GM12873 (cell line): ENCODE measurements around the gene TRPM2.

Experiments
- TF ChIP-seq, protein P1 (sequence below): IDR thresholded peaks from 2 replicates; pipeline ENCODE4 v1.5.1; 2012; ENCODE audit warnings: low read depth, mild to moderate bottlenecking, moderate library complexity, low read length, control low read depth; ENCODE audit not compliant: insufficient read depth; ENCODE audit errors: missing control alignments

TRPM2 gene

DNA sequence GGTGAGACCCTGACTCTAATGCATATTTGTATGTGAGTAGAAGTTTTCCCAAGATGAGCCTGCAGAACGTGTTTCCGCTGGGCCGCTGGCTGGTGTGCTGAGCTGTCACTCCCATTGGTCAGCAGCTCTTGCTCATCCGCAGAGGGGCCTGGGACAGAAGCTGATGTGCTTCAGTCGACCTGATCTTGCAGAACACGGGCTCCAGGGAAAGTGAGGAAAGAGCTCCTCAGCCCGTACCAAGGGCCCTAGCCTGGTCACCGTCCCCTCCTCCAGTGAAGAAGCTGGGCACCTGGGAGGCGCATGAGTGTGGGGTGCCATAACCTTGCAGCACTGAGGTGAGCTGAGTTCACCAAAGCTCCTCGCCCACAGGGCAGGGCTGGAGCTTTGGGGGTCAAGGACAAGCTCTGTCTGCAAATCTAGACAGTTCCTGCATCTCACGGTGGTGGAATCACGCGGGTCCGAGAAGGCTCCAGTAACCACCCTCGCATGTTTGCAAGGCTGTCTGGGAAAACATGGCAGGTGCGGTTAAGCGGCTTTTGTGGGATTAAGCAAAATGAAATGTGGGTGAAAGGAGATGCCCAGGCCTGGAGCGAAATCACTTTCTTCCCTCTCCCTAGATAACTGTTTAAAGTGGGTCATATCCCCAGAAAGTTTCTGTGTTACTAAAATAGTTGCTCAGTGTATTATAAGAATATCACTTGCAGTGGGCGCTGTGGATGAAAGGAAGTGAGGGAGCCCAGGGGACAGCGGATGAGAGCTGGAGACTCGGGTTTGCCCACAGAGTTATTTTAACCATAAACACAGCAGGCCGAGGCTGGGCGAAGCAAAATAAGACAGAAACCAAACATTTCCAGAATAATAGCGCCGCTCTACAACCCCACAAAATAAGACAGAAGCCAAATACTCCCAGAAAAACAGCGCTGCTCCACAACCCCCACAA, 68.8 kb downstream of the TRPM2 start:
- TF ChIP-seq, protein P1, sequence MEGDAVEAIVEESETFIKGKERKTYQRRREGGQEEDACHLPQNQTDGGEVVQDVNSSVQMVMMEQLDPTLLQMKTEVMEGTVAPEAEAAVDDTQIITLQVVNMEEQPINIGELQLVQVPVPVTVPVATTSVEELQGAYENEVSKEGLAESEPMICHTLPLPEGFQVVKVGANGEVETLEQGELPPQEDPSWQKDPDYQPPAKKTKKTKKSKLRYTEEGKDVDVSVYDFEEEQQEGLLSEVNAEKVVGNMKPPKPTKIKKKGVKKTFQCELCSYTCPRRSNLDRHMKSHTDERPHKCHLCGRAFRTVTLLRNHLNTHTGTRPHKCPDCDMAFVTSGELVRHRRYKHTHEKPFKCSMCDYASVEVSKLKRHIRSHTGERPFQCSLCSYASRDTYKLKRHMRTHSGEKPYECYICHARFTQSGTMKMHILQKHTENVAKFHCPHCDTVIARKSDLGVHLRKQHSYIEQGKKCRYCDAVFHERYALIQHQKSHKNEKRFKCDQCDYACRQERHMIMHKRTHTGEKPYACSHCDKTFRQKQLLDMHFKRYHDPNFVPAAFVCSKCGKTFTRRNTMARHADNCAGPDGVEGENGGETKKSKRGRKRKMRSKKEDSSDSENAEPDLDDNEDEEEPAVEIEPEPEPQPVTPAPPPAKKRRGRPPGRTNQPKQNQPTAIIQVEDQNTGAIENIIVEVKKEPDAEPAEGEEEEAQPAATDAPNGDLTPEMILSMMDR, result no peak

DNA sequence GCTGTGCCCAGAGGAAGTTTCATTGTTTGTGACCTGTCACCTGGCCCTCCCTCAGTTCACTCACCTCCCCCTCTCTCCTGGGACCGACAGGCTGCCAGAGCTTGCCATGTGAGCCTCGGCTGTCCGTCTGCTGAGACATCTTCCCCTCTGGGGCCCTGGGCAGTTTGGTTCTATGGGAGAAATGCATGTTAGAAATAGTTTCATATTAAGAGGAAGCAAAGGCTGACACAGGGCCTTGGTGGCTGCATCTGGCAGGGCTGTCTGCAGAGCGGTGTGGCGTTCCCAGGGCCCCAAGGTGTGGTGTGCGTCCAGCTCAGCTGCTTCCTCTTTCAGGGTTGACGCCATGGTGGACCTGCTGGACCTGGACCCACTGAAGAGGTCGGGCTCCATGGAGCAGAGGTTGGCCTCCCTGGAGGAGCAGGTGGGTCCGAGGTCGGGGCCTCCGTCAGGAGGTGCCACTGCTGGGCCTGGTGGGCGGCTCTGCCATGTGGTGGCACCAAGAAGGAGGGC, 69.9 kb downstream of the TRPM2 start:
- TF ChIP-seq, protein P1, result no peak

DNA sequence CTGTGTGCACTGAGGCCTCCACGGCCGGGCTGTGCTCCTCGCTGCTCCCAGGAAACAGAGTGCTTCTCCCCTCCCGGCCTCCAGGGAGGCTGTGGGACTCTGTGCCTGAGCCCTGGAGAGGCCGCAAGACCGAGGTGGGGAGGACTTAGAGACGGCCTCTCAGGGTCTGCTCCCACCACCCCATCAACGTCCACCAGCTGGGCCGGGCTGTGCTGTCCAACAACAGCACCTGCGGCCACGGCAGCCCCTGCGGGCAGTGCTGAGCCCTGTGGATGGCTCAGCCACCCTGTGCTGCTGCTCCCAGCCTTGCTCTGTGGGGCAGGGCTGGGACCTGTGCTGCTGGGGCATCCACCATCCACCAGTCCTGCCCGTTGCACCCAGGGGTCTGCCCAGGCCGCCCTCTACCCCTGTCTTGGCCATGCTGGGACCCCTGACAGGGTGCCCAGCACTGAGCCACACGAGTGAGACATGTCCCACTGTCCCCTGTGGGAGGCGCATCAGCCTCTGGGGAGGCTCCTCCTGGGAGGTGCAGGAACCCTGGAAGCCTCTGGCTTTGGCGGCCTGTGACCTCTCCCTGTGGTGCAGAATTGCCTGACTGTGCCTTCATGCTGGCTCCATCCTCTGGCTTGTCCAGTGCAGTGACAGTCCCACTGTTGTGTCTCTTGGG, 70.7 kb downstream of the TRPM2 start:
- TF ChIP-seq, protein P1, result no peak

DNA sequence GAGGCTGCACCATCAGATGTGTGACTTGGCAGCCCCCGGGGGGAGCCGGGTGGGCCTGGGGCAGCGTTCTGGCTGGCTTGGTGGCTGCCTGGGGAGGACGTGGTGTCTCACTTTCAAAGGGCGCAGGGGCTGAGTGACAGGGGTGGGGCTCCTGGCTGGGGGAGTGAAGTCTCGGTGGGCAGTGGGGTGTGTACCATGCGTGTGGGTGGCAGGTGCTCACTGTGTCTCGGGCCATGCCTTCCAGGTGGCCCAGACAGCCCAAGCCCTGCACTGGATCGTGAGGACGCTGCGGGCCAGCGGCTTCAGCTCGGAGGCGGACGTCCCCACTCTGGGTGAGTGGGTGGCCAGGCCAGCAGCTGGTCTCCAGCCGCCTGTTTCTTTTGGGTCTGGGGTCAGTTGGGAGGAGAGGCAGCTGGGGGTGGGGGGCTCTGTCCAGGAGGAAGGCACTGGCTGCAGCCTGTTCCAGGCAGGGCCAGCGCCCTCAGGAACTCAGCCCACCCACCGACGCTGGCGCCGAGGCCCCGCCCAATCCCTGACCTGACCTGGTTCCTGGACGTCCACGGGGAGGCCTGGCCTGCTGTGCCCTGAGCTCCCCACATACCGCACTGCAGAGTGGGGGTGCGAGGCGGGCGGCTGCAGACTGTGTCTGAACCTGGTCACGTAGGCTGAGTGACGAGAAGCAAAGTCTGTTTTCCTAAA, 71.3 kb downstream of the TRPM2 start:
- TF ChIP-seq, protein P1, result no peak

DNA sequence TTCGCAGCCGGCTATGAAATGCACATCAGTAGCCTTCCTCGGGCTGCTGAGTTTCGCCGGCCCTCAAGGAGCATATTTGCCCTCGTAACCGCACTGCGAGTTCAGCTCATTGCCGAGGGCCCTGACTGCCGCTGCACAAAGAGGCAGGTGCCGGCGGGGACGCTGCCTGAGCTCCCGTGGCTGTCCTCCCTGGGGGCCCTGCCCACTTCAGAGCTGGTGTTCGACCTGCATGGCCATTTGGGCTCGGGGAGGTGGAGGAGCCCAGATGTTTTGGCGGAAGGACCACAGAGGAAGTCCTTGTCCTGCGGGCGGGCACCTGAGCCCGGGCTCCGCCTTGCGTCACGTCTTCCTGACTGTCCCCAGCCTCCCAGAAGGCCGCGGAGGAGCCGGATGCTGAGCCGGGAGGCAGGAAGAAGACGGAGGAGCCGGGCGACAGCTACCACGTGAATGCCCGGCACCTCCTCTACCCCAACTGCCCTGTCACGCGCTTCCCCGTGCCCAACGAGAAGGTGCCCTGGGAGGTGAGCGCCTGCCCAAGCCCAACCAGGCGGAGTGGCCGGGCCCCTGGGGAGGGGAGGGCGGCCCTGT, 72.0 kb downstream of the TRPM2 start:
- TF ChIP-seq, protein P1, result no peak

DNA sequence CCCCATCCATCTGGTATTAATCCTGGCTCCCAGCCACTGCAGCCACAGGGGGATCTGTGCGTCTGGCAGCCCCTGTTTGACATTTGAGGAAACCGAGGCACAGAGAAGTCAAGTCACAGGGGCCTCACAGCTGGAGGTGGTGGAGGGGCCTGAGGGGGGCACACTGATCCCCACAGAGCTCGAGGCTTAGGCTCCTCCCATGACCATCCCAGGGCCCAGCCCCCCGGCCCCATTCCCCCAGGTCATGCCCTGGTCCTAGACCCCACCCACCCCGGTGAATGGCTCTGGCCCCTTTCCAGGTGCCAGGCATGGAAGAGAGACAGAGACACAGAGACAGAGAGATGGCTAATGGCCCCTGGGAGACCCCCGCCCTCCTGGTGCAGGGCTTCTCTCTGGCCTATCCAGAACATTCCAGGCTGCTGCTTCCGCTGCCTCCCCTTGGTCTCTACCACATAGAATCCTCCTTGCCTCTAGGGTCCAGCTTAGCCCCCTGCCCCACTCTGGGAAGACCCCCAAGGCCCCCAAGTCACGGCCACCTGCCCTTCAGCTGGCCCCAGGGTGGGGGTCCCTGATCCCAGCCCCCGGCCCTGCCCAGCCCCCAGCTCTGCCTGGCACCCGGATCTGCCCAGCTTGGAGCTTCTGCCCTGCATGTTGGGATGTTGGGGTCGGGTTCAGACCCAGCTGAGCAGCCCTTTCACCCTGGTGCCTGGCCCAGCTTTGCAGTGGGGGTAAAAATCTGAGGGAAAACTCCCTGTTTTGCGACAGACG, 72.7 kb downstream of the TRPM2 start:
- TF ChIP-seq, protein P1, result no peak
